Fibroblast of gingiva (primary cell): ENCODE data around the gene WNT1.
A peak's percentile ranks its signal among the peaks of the same experiment; 100 is the strongest.

Source experiments
- DNase-seq: peaks from one replicate; pipeline ENCODE4 v3.0.0-alpha.2; 2011; ENCODE audit warnings: low read depth

The WNT1 gene

GRCh38 chr12:48961331-48961730 lies 16.8 kb upstream of the WNT1 start:
- no peak for DNase-seq

- DNase-seq = no peak
These were observed 16.3 kb upstream of the WNT1 start for GRCh38 chr12:48961801-48962200.

- no peak for DNase-seq
These were observed 12.8 kb upstream of the WNT1 start for GRCh38 chr12:48965298-48965838.

- no peak for DNase-seq
These were observed 11.8 kb upstream of the WNT1 start for GRCh38 chr12:48966177-48966895.

DNA sequence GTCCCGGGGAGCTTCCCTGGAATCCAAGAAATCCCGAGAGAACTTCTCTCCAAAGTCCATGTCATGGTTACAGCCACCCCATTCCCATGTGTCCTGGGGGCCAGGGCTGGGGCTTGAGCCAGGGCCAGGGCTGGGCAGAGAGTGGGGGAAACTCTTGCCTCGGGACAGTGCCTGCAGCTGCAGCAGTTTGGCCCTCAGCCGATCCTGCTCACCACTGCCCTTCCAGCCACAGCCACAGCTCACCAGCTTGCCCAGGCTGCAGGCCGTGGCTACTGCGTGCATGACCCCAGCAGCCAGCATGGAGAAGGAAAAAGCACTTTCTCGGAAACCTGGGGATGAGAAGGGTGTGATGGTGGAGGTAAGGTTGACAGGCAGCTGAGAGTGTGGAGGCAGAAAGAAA lies 10.1 kb upstream of the WNT1 start:
- DNase-seq = no peak

- DNase-seq = no peak
These were observed 9.7 kb upstream of the WNT1 start for GRCh38 chr12:48968467-48968866.

- DNase-seq = no peak
These were observed 8.9 kb upstream of the WNT1 start for GRCh38 chr12:48969160-48969771.

DNA sequence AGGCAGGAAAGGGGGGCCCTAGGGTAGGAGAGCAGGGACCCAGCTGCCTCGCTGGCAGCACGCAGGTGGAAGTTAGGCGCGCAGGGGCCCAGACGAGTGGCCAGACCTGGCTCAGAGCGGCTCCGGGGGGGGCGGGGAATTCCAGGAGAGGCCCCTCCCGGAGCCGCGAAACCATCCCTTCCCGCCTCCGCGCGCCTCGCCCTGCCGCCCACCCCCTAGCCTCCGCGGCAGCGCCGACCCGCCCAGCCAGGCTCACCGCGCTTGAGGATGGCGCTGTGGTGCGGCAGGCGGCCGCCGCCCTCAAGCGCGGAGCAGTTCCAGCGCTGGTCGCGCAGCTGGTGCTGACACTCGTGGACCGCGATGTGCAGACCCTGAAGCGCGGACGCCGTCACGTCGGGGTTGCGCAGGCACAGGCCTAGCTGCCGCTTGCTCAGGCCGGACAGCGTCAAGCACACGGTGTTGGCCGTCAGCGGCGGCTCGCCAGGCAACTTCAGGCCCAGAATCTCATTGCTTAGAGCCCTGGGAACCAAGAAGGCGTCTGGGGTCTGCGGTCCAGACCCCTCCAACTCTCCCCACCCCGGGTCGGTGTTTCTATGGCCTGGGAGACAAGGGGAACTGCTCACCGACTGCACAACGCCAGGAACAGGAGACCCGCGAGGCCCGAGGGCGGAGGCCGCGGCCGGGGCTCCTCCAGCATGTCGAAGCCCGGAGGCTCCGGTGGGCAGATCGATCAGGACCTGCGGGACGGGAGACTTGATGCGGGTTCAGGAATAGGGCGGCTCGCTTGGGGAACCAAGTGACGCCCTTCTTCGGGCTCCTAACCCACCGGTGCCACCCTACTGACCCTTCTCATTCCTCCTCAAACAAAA lies 8.1 kb upstream of the WNT1 start:
- no peak for DNase-seq

DNA sequence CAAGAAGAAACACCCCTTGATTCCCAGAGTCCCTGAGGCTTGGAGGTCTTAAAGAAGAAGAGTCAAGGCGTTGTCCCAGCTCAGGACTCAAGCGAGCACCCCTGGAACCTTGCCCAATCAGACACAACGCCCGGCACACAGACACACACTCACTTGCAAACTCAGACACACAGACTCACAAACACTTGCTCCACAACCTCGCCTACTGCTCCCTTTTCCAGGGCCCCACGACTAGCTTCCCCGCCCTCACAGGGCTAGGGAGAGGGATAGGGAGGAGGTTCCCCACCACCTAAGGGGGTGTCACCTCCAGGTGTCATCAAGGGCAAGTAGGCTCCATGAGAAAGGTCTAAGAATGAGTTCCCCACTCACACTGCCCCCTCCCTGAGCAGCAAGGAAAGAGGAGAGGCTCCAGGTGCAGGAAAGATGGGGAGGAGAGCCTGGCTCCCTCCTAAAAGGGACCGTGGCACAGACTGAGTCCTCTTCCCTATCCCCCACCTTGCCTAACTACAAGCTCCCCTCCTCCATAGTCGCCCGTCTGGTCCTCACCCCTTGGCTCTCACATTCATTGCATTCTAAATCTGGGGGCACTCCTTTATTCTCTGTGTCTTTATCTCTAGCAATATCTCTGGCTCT lies 7.3 kb upstream of the WNT1 start:
- DNase-seq = no peak

GRCh38 chr12:48972213-48972951 lies 5.7 kb upstream of the WNT1 start:
- no peak for DNase-seq

- DNase-seq = no peak
These were observed 5.1 kb upstream of the WNT1 start for GRCh38 chr12:48972952-48973483.

DNA sequence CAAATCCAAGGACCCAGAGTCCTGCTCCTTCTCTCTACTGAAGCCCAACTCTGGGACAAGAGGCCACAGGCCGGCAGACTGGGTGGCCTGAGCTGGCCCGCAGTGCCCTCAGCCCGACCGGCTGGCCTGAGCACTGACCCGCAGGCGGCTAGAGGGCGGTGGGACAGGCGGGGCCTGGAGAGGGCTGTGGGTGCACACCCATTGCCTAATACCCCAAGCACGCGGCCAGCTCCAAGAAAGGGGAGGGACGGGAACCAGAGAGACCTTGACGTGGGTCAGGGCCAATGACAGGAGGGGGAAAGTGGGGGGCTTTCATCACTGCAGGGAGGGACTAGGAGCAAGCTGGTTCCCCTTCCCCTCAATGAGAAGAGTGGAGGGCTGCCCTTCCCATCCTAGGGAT lies 4.6 kb upstream of the WNT1 start:
- peak; percentile 35 for DNase-seq

DNA sequence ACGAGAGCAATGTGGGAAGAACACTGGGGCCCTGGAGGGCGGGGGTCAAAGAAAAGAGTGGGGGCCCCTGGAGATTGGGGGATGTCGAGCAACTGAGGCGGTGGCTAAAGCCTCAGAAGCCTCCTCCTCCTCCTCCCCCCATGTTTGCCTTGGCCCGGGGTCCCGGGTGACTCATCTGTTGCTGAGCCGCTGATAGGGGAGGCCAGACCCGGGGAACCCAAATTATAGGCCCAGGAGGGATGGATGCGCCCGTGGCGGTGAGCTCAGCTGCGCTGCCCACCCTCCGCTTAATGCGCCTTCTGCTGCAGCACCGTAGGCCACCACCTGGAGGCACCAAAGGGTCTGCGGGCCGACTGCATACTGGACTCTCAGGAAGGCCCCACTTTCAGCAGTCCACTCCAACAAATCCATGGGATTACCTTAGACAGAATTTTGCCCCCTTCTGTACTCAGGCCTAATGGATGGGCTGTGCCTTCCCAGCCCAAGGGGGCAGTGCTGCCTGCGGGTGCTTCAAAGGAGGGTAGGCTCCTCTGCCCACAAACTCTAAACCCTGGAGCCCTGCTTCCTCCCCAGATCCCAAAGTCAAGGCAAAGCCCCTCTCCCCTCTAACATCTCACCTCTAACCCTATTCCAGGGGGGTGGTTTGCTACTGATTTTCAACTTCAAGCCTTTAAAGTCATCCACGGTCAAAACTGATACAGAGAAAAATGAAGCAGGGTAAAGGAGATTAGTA lies 4.0 kb upstream of the WNT1 start:
- DNase-seq = peak; percentile 29

DNA sequence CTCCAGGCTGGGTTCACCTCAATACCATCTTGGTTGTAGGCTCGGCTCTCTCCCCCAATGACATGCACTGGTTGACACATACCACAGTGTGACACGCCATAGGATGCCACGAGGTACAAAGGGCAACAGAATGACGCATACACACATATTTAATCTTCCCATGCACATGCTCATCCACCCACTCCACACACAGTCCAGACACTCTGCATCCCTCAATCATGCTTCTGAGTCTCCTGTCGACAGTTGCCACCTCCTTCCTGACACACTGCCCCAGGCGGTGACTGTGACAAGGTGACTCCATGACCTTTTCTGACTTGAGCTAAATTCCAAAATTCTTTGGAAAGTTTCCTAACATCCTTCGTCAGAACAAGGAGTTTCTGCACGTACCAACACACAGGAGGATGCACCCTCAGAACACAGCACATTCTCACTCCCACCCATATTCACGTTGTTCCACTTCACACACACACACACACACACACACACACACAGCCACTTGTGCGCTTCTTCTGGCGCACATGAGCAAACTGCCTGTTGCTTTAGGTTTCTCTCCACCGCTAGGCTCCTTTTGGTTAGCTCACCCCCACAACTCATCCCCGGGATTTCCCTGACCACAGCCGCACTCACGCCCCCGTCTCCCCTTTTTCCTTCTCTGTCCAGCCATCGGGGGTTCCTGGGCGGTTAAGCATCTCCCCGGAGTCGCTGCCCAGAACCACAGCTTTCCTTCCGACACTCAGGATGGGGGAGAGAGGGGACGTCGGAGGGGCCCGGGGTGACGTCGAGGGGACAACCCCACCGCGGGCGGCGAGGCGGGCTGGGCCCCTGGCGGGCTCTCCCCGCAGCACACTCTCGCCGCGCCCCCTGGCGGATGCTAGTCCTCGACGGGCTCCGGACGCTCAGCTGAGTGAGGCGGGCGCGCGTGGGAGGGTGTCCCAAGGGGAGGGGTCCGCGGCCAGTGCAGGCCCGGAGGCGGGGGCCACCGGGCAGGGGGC lies 536 bp upstream of the WNT1 start:
- no peak for DNase-seq

- no peak for DNase-seq
These were observed 849 bp downstream of the WNT1 start for GRCh38 chr12:48978741-48979601.

DNA sequence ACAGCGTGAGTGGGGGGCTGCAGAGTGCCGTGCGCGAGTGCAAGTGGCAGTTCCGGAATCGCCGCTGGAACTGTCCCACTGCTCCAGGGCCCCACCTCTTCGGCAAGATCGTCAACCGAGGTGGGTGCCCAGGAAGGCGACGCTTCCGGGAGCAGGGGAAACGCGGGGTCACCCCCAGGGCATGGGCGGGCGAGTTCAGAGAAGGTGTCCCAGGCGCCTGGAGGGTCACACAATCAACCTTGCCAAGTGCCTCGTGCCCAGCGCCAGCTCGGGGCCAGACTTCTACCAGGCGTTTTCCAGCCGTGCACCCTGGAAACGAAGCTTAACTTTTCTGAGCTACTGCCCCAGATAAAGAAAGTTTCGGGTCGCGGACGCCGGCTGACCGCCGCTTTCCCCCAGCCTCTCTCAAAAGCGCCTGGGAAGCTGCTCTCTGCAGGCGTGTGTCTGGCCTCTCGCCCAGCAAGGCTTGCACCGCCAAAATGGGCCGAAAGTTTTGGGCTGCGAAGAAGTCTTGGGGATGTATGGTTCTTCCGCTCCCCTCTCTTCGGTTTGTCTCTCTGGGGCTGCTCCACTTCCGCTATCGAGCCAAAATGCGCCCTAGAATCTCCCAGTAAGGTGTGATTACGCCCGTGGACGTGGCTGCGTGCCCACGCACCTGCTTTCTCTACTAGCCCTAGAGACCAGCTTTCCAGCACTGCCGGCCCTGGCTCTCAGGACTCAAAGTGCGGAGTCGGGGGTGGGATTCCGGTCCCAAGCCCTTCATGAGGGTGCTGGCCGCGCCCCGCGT lies 1.7 kb downstream of the WNT1 start:
- DNase-seq = no peak

DNA sequence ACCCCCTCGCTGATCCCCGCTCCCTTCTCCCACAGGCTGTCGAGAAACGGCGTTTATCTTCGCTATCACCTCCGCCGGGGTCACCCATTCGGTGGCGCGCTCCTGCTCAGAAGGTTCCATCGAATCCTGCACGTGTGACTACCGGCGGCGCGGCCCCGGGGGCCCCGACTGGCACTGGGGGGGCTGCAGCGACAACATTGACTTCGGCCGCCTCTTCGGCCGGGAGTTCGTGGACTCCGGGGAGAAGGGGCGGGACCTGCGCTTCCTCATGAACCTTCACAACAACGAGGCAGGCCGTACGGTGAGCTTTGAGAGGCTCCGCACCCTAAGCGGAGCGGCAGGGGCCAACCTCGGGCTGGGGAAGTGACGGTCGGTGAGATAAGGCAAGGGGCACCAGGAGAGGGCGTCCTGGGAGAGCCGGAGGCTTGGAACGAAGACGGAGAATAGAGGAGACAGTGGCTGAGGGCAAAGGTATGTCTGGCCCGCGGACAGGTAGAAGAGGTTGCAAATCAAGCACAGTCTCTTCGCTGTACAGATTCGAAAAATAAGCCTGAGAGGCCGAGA lies 2.3 kb downstream of the WNT1 start:
- no peak for DNase-seq
